ENCODE data around the gene NEU2. TPM values are rescaled to one million over a fixed set of nuclear protein-coding genes. Genes with fewer than 3 reads are reported as not detected.

NEU2 gene
- polyA plus RNA-seq, 2 of the 4 experiments (the other 2 are of a cell fraction): not detected

- WGBS (ENCODE audit: missing lambda C conversion rate): 66% methylated on average over 4 of the region's 4 CpGs
- no peak for FAIRE-seq
- no peak for DNase-seq (ENCODE audit: low read depth in 1 of 2, low spot score in 1 of 2)
- H3K4me2 ChIP-seq: no peak overlapping the region
- ATAC-seq: no peak
- CTCF ChIA-PET: interaction anchor here (1.1 to 5.4 kb wide), 2 partner anchors 13 to 188 kb away, joined by 4 to 39 read pairs; no protein-coding TSS in a partner anchor
- POLR2A ChIA-PET: no interaction called here
- H3K4me3 ChIP-seq: no peak overlapping the region
- no peak overlapping the region; a peak in 1 of 6 replicates for H3K27ac ChIP-seq
- peaks cover 10% of the 10 kb centered on the region; the same call in 2 of the 3 replicates for H3K9me3 ChIP-seq
- no peaks in the 10 kb centered on the region for H3K4me1 ChIP-seq
- TF ChIP-seq EHMT2 (IDR thresholded peaks at IDR 0.05; ENCODE audit: low read depth) (no peak), NR3C1 (IDR thresholded peaks at IDR 0.05) (no peak), TP53 (CRISPR knock-in tag; IDR thresholded peaks at IDR 0.05) (no peak), JUN (IDR thresholded peaks at IDR 0.05) (no peak), BHLHE40 (IDR thresholded peaks at IDR 0.05; ENCODE audit: low read depth, low read length) (no peak), CHD2 (IDR thresholded peaks at IDR 0.05; ENCODE audit: low read length, partially characterized antibody) (no peak), CEBPB (IDR thresholded peaks at IDR 0.05) (no peak), ZNF302 (CRISPR knock-in tag; IDR thresholded peaks at IDR 0.05) (no peak), KDM1A (IDR thresholded peaks at IDR 0.05; ENCODE audit: low read depth) (no peak), RNF2 (IDR thresholded peaks at IDR 0.05; ENCODE audit: borderline replicate concordance, low read depth) (no peak), HOXA7 (CRISPR knock-in tag; IDR thresholded peaks at IDR 0.05) (no peak)
- TF ChIP-seq, protein P1, sequence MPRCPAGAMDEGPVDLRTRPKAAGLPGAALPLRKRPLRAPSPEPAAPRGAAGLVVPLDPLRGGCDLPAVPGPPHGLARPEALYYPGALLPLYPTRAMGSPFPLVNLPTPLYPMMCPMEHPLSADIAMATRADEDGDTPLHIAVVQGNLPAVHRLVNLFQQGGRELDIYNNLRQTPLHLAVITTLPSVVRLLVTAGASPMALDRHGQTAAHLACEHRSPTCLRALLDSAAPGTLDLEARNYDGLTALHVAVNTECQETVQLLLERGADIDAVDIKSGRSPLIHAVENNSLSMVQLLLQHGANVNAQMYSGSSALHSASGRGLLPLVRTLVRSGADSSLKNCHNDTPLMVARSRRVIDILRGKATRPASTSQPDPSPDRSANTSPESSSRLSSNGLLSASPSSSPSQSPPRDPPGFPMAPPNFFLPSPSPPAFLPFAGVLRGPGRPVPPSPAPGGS (IDR thresholded peaks at IDR 0.05): no peak
- TF ChIP-seq, protein P2, sequence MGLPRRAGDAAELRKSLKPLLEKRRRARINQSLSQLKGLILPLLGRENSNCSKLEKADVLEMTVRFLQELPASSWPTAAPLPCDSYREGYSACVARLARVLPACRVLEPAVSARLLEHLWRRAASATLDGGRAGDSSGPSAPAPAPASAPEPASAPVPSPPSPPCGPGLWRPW (IDR thresholded peaks at IDR 0.05): no peak
Observed at GRCh38 chr2:233040571-233040970, 8.1 kb downstream of the NEU2 start.

DNA sequence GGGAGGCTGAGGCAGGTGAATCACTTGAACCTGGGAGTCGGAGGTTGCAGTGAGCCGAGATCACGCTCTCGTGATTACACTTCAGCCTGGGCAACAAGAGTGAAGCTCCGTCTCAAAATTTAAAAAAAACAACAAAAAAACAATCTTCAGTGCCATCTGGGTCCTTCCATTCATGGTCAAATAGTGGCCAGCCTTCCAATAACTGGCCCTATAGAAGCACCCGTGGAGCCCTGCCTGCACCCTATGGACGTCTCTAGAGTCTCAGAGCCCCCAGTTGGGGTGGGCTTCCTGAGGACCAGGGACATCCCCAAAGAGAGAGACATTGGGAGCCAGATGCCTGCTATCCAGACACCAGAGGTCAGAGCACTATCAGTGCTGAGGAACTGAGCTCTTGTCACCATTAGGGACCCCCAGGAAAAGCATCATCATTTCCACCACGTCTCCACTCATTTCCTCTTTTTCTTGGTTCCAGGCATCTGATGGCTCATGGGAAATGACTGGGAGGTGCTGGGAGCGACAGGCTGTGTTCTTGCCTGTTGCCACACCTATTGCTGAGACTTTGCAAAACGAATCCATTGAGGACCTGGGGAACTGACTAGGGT lies 9.4 kb downstream of the NEU2 start:
- POLR2A ChIA-PET: no interaction called here
- no peak overlapping the region for H3K4me2 ChIP-seq
- CTCF ChIA-PET: interaction anchor here (1.1 to 5.4 kb wide), 3 partner anchors 12 to 189 kb away, joined by 3 to 39 read pairs (median 4); no protein-coding TSS in a partner anchor
- peaks cover 6% of the 10 kb centered on the region; the same call in 2 of the 3 replicates for H3K9me3 ChIP-seq
- H3K27ac ChIP-seq: no peak overlapping the region
- DNase-seq (ENCODE audit: low read depth in 1 of 2, low spot score in 1 of 2) (no peak), FAIRE-seq (no peak), ATAC-seq (no peak)
- H3K4me3 ChIP-seq: no peak overlapping the region
- 68% methylated on average over 10 of the region's 10 CpGs for WGBS (ENCODE audit: missing lambda C conversion rate)
- TF ChIP-seq FOSB (CRISPR knock-in tag; IDR thresholded peaks at IDR 0.05) (no peak), JUN (IDR thresholded peaks at IDR 0.05) (no peak), BHLHE40 (IDR thresholded peaks at IDR 0.05; ENCODE audit: low read depth, low read length) (no peak), JUNB (IDR thresholded peaks at IDR 0.05) (no peak), MYC (IDR thresholded peaks at IDR 0.05; ENCODE audit: borderline replicate concordance, low read length) (no peak), CEBPB (IDR thresholded peaks at IDR 0.05) (no peak), SREBF2 (IDR thresholded peaks at IDR 0.05) (no peak), RARB (CRISPR knock-in tag; IDR thresholded peaks at IDR 0.05) (no peak), POLR2A (IDR thresholded peaks at IDR 0.05; ENCODE audit: low read length) (no peak), CBX2 (IDR thresholded peaks at IDR 0.05; ENCODE audit: borderline replicate concordance, low read depth) (no peak), KDM1A (IDR thresholded peaks at IDR 0.05; ENCODE audit: low read depth) (no peak), TFCP2L1 (CRISPR knock-in tag; IDR thresholded peaks at IDR 0.05) (no peak), NR3C1 (IDR thresholded peaks at IDR 0.05) (no peak), TP53 (CRISPR knock-in tag; IDR thresholded peaks at IDR 0.05) (no peak), POLR2AphosphoS2 (conservative IDR thresholded peaks at IDR 0.05; ENCODE audit: low read length) (no peak), HDAC2 (IDR thresholded peaks at IDR 0.05) (no peak)
- no peaks in the 10 kb centered on the region for H3K4me1 ChIP-seq

DNA sequence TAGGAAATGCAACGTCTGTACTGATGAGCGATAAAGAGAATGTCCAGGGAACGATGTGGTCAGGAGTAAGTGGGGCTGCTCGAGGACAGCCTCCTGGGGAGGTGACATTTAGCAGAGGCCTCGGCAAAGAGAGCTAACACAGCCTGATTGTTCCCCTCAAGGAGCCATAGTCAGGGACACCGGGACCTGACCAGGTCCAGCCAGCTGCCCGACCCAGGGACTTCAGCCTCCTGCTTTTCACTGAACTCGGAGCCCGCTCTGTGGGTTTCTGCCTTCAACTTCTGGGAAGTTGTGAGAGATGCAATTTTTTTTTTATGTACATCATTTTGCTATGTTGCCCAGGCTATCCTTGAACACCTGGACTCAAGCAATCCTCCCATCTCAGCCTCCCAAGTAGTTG lies 10.1 kb downstream of the NEU2 start:
- no peak for TF ChIP-seq REST (IDR thresholded peaks at IDR 0.05)
- no peak for TF ChIP-seq NPAS2 (CRISPR knock-in tag; IDR thresholded peaks at IDR 0.05; ENCODE audit: borderline replicate concordance)
- TF ChIP-seq SREBF2 (IDR thresholded peaks at IDR 0.05): no peak
- TF ChIP-seq NR3C1 (IDR thresholded peaks at IDR 0.05): no peak
- no peak for TF ChIP-seq GATA3 (IDR thresholded peaks at IDR 0.05; ENCODE audit: borderline replicate concordance)
- TF ChIP-seq EHMT2 (IDR thresholded peaks at IDR 0.05; ENCODE audit: low read depth): no peak
- TF ChIP-seq RCOR1 (IDR thresholded peaks at IDR 0.05; ENCODE audit: low read depth, low read length): no peak
- TF ChIP-seq, protein P3, sequence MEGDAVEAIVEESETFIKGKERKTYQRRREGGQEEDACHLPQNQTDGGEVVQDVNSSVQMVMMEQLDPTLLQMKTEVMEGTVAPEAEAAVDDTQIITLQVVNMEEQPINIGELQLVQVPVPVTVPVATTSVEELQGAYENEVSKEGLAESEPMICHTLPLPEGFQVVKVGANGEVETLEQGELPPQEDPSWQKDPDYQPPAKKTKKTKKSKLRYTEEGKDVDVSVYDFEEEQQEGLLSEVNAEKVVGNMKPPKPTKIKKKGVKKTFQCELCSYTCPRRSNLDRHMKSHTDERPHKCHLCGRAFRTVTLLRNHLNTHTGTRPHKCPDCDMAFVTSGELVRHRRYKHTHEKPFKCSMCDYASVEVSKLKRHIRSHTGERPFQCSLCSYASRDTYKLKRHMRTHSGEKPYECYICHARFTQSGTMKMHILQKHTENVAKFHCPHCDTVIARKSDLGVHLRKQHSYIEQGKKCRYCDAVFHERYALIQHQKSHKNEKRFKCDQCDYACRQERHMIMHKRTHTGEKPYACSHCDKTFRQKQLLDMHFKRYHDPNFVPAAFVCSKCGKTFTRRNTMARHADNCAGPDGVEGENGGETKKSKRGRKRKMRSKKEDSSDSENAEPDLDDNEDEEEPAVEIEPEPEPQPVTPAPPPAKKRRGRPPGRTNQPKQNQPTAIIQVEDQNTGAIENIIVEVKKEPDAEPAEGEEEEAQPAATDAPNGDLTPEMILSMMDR (IDR thresholded peaks at IDR 0.05): no peak
- Histone ChIP-seq H3K9me3 (no peaks in the 10 kb centered on the region), H3K4me2 (no peak overlapping the region), H3K4me3 (no peak overlapping the region), H3K4me1 (no peaks in the 10 kb centered on the region), H3K27ac (no peak overlapping the region)
- ChIA-PET CTCF (interaction anchor here (0.6 to 5.4 kb wide), 3 partner anchors 11 to 141 kb away, joined by 3 to 39 read pairs (median 3); no protein-coding TSS in a partner anchor), POLR2A (no interaction called here)
- ATAC-seq (no peak), FAIRE-seq (no peak), DNase-seq (ENCODE audit: low read depth in 1 of 2, low spot score in 1 of 2) (no peak)
- 75% methylated on average over 7 of the region's 9 CpGs for WGBS (ENCODE audit: missing lambda C conversion rate)

Data from A549 (cell line).